NCI-H1417 treated with DMSO at 0.1 percent for 48 hours (cell line): ENCODE results near the gene LMO4.

Experiments
- DNase-seq: peaks from one replicate; lab custom pipeline; 2025; lab: John Stamatoyannopoulos, UW

The LMO4 gene

DNA sequence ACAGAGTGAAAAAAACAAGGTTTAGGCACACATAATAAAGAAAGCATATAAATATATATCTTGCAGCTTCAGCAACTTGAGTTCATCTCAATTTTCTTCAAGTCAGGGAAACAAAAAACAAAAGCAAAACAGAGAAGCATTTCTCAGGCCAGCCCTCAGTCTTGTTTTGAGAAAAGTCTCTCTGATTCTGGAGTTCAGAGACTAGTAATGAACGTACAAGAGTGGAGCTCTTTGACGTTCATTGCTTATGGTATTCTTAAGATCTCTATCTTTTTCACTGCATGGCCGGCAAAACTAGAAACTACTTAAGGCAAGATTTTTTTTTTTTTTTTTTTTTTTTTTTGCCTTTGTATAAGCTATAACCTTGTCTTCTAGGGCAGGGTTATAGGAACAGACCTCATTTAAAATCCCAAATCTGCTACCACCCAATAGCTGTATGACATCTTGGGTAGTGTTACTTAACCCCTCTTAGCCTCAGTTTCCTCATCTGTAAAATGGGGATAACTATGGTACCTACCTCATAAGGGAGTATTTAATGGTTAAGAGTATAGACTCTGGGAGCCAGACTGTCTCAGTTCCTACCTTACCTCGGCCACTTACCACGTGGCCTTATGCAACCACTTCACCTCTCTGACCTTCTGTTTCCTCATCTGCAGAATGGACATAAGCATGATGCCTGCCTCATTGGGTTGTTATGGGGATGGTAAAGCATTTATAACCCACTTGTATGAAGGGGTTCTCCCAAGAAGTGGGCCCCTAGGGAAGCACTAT is 33.6 kb downstream of the LMO4 start:
- DNase-seq: no peak

DNA sequence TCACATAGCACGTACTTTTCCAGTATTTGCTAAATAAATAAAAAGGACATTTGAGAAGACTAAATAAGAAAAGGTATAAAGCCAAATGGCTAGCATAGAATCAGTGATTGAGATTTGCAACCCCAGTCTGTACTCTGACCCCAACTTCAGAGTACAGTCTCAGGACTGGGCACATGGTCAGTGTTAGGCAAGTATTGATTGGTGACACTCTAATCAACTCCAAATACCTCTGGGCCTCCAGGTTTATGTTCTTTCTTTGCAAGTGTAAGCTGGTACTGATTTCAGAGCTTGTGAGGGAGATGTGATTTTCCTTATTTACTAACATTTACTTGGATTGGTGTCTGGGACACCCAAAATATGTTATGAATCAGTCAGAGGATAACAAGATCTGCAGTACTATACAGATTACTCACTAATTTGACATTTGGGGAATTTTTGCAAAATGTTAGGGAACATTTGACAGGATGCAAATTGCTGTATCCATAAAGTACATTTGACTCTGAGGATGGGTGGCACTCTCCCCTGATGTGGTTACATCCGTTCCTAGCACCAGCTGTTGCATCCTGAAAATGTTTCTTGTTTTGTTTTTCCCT is 34.2 kb downstream of the LMO4 start:
- DNase-seq: no peak

- DNase-seq: peak; percentile 52
Observed at GRCh38 chr1:87367549-87367948, 38.9 kb downstream of the LMO4 start.

DNA sequence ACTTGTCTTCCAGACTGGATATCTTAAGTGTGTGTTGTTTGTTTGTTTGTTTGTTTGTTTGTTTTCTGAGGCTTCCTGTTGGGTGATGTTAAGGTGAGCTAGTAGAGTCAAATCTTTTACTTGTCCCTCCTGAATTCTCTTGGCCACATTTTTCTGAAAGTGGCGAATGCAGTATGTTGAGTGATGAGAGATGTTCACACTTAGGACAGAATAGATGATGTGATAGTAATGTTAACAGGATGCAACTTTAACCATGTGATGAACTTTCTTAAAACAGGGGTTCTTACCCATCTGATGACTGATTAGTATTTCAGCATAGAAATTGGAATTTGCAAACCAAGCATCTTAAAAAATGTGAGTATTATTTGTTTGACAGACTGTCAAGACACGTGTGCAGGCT is 40.2 kb downstream of the LMO4 start:
- no peak for DNase-seq

DNA sequence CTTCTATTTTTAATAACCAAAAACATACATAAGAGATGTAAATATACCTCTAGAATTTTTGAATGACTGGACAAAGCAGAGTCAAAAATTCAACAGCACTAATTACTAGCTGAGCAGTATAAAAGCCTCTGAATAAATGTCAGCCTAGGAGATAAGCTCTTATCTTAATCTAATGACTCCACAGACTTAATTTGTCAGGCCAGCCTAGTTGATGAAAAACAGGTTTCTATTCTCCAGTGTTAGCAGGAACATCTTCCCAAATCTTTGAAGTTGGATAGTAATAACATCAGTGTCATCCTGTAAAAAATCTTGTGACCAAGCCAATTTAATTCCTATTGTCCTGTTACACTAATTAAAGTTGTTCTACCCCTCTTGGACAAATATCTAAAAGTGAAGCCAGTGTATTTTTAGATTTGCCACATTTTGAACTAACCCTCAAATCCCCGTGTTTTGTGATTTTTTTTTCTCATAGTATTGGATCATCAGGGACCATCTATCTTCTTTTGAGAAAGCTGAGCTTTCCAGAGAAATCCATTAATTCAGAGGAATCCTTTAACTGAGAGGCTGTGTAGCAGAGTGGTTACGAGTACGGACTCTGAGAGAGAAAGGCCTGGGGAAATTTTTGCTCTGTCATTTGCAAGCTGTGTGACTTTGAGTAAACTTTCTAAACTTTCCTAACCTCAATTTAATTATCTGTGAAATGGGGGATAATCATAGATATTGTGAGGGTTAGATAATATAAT is 41.2 kb downstream of the LMO4 start:
- no peak for DNase-seq

DNA sequence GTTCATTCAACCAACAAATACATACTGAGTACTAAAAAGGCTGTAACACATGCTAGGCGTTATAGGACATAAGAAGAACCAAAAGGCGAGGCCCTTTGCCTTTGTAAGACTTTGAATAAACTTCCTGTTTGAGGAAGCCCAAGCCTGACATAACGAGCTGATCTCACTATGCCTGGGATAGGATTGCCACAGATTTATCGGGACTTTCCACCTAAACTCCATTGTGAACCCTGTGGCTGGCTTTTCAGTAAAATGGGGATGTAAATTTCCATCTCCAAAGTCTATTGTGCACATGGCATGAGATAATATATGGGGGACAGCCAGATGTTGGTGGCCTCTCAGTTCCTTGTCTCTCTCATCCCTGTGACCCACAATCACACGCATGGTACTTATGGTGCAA is 41.9 kb downstream of the LMO4 start:
- DNase-seq: no peak

DNA sequence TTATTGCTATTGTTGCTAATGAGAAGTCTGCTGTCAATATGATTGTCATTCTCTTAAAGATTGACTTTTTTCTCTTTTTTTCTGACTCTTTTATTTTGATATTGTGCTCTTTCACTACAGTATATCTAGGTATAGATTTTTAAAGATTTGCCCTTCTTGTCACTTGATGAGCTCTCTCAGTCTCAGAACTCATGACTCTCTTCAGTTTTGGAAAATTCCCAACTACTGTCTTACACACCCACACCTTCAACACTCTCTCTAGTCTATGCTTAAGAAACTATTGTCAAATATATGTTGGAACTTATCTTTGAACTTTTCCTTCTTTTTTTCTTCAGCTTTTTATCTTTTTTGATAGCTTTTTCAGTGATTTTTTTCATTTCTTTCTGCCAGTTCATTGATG is 50.6 kb downstream of the LMO4 start:
- no peak for DNase-seq

DNA sequence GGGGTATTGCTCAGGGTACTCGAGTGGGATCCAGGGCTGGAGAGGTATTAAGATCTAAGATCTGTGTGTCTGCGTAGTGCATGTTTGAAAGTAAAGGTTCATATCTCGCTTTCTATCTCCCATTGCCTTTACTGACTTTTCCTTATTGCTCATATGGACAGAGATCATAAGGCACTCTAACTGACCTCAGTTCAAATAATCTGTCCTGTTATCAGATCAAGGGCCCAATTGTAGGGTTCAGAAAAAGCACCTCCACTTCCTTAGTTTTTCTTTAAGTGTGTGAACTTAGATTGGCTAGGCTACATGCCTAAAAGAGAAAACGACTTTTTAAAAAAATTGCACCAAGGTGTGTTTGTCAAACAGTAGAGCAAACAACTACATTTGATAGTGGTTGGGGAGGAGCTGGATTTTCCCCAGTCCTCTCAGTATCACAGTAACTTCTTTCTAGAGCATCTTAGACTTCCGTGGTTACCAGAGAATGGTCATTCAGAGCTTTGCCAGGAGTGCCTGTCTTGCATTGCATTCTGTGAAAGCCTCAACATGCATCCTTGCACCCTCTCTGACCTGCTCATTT is 57.6 kb downstream of the LMO4 start:
- DNase-seq: no peak

DNA sequence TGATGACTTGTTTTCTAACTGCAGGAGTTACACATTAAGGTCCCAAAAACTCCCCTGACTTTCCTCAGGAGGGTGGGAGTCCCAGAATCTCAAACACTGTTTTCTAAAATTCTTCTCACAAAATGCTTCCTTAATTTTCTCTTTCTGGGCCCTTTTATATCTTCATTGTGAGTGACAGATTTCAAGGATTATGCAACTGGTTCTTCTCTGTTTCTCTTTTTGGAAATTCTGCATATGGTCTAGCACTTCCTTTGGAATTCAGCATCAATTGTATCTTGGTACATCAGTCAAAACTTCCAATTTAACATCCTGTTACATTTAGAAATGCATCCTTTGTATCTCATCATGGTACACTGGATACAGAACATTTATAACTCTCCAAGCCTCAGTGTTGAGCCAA is 59.7 kb downstream of the LMO4 start:
- DNase-seq: no peak

DNA sequence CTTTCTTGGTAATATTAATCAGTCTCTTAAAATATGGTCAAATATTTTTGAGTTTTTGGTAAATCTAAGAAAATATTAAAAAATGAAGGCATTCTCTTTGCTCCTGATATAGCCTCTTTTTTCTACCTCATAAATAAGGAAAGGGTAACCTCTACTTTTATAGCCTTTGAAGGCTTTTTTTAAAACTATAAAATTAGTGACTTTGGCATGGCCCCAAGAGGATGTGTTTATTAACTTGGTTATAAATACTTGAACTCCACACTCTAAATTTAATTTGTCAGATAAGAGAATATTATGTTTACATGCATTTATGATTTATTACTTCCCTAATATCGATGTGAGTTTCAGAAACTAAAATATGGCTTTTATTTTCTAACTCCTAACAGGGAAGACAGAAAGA is 60.3 kb downstream of the LMO4 start:
- DNase-seq: no peak

DNA sequence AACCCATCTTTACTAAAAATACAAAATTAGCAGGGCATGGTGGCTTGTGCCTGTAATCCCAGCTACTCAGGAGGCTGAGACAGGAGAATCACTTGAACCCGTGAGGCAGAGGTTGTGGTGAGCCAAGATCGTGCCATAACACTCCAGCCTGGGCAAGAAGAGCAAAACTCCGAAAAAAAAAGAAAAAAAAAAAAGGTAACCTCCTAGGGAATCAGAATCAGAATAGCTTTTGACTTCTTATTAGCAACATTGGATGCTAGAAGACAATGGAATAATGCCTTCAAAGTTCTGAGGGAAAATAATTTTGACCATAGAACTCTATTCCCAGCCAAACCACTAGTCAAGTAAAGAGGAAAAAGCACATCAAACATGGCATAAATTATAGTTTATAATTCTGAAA is 60.9 kb downstream of the LMO4 start:
- DNase-seq: no peak

GRCh38 chr1:87392248-87393192 is 63.8 kb downstream of the LMO4 start:
- DNase-seq: no peak

DNA sequence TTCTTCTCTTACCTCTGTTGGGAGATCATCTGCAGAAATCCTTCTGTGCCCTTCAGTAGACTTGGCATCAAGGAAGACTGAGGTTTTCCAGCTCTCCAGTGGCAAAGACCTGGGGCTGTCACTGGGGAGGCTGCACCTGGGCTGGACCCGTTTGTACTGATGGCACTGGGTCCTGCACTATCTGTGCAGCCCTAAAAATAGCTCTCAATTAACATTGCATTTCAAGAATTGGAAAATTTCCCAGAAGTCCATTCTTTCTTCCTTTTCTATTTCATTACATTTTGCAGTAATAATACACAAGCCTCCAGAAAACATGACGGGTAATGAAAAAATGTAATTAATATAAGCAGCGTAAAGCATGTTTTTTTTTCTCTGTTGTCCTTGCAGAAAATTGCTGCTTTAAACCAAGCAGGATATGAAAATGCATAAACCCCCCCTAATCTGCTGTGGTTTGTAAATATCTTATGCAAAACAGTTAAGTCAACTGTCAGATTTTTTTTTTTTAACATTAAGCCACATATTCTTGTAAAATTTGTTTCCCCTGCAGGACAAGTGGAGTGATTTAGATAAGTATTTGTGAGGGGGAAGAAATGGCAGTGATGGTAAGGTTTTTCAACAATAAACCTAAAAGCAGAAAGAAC is 64.9 kb downstream of the LMO4 start:
- DNase-seq: no peak

- DNase-seq: no peak
Observed at GRCh38 chr1:87394513-87394912, 65.8 kb downstream of the LMO4 start.

DNA sequence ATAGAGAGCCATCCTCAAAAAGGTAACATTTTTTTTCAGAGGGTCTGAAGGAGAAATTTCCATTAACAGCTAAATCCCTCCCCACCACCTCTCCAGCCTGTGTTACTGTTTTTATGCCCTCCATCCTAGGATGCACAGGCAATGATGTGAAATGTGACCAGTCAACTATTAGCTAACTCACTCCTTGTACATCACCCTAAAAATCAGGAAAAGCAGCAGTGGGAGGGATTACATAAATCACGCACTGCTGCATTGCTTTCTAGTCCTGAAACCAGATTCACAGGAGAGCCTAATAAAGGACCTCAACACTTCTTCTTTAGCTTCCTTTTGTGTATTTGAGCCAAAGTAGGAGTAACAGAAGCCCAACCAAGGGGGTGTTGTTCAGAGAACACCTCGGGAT is 66.3 kb downstream of the LMO4 start:
- no peak for DNase-seq
